HEK293 (cell line): ENCODE data around the gene CD2BP2.

ENCODE experiments used
- CTCF ChIA-PET: fragments of 350-600 bp; formaldehyde crosslinking; extraction: SDS; loops from one replicate; lab custom pipeline; 2021; ENCODE audit warnings: antibody characterized with exemption; lab: Yijun Ruan, JAX
- POLR2A ChIA-PET: fragments of 300-600 bp; formaldehyde crosslinking; extraction: SDS; loops from one replicate; lab custom pipeline; 2020; ENCODE audit warnings: antibody characterized with exemption, inconsistent platforms; lab: Yijun Ruan, JAX
- H3K27ac ChIP-seq: fragments of 200-500 bp; sonication (Bioruptor generic); 2 replicates; pipeline ENCODE4 v1.5.1; 2014; ENCODE audit warnings: low read depth, low read length, control low read depth, inconsistent platforms; ENCODE audit errors: extremely low read depth
- H3K36me3 ChIP-seq, 2 experiments: fragments of 200-500 bp in 1 of 2; sonication (Bioruptor generic) in 1 of 2; 1 replicate in 1 of 2; 2 replicates in 1 of 2; pipeline ENCODE4 v1.5.1; 2014 to 2017; ENCODE audit warnings: inconsistent platforms in 2 of 2, low read length in 2 of 2; ENCODE audit not compliant: control insufficient read depth in 2 of 2, insufficient read depth in 1 of 2
- H3K4me1 ChIP-seq: fragments of 200-500 bp; sonication (Bioruptor generic); 2 replicates; pipeline ENCODE4 v1.5.1; 2014; ENCODE audit warnings: mild to moderate bottlenecking, low read length, inconsistent platforms; ENCODE audit not compliant: control insufficient read depth, insufficient read depth
- H3K4me3 ChIP-seq: 2 replicates; pipeline ENCODE4 v1.5.1; 2011; ENCODE audit warnings: low read depth, mild to moderate bottlenecking, control low read depth, low read length, moderate library complexity
- H3K9me3 ChIP-seq: fragments of 200-500 bp; sonication (Bioruptor generic); 2 replicates; pipeline ENCODE4 v1.5.1; 2014; ENCODE audit warnings: low read depth, low read length, inconsistent platforms; ENCODE audit not compliant: control insufficient read depth, insufficient read depth
- ELK4 ChIP-seq: IDR thresholded peaks from 2 replicates; pipeline ENCODE4 v1.6.1; 2011; ENCODE audit warnings: mild to moderate bottlenecking, low read depth, low read length, borderline replicate concordance
- GLIS1 ChIP-seq: fragments of 450-650 bp; formaldehyde crosslinking; IDR thresholded peaks from 2 replicates; pipeline ENCODE4 v1.5.1; 2016; ENCODE audit warnings: missing biosample characterization, missing genetic modification characterization
- IKZF3 ChIP-seq: fragments of 450-650 bp; IDR thresholded peaks from 2 replicates; pipeline ENCODE4 v1.5.0; 2018; ENCODE audit warnings: missing biosample characterization, mild to moderate bottlenecking, missing genetic modification characterization, moderate library complexity
- KLF9 ChIP-seq: fragments of 450-650 bp; formaldehyde crosslinking; IDR thresholded peaks from 2 replicates; pipeline ENCODE4 v1.5.1; 2016; ENCODE audit warnings: missing biosample characterization, missing genetic modification characterization, low read depth
- MEIS1 ChIP-seq: sonication (generic); formaldehyde crosslinking; IDR thresholded peaks from 2 replicates; pipeline ENCODE4 v1.8.1; 2022; ENCODE audit warnings: missing genetic modification reagents, mild to moderate bottlenecking, borderline replicate concordance
- ZBTB10 ChIP-seq: fragments of 450-650 bp; formaldehyde crosslinking; IDR thresholded peaks from 2 replicates; pipeline ENCODE4 v1.5.1; 2016; ENCODE audit warnings: missing biosample characterization, missing genetic modification characterization
- ZBTB17 ChIP-seq: fragments of 450-650 bp; formaldehyde crosslinking; IDR thresholded peaks from 2 replicates; pipeline ENCODE4 v1.5.1; 2016; ENCODE audit warnings: missing biosample characterization, missing genetic modification characterization
- ZBTB48 ChIP-seq: fragments of 450-650 bp; formaldehyde crosslinking; IDR thresholded peaks from 2 replicates; pipeline ENCODE4 v1.5.1; 2016; ENCODE audit warnings: missing biosample characterization, missing genetic modification characterization
- ZBTB49 ChIP-seq: fragments of 450-650 bp; formaldehyde crosslinking; IDR thresholded peaks from 2 replicates; pipeline ENCODE4 v1.5.1; 2016; ENCODE audit warnings: missing biosample characterization, missing genetic modification characterization, low read depth
- ZNF114 ChIP-seq: fragments of 450-650 bp; formaldehyde crosslinking; IDR thresholded peaks from 2 replicates; pipeline ENCODE4 v1.5.0; 2017; ENCODE audit warnings: missing biosample characterization, missing genetic modification characterization
- ZNF140 ChIP-seq: fragments of 450-650 bp; formaldehyde crosslinking; IDR thresholded peaks from 2 replicates; pipeline ENCODE4 v1.5.1; 2016; ENCODE audit warnings: missing biosample characterization, missing genetic modification characterization
- ZNF214 ChIP-seq: fragments of 450-650 bp; formaldehyde crosslinking; IDR thresholded peaks from 2 replicates; pipeline ENCODE4 v1.5.1; 2017; ENCODE audit warnings: missing biosample characterization, mild to moderate bottlenecking, missing genetic modification characterization, borderline replicate concordance
- ZNF350 ChIP-seq: fragments of 450-650 bp; formaldehyde crosslinking; IDR thresholded peaks from 2 replicates; pipeline ENCODE4 v1.5.0; 2017; ENCODE audit warnings: missing biosample characterization, mild to moderate bottlenecking, missing genetic modification characterization
- ZNF398 ChIP-seq: fragments of 450-650 bp; formaldehyde crosslinking; IDR thresholded peaks from 2 replicates; pipeline ENCODE4 v1.5.1; 2017; ENCODE audit warnings: missing biosample characterization, missing genetic modification characterization
- ZNF48 ChIP-seq: fragments of 450-650 bp; formaldehyde crosslinking; IDR thresholded peaks from 2 replicates; pipeline ENCODE4 v1.5.1; 2016; ENCODE audit warnings: missing biosample characterization, missing genetic modification characterization
- ZNF521 ChIP-seq: fragments of 450-650 bp; formaldehyde crosslinking; IDR thresholded peaks from 2 replicates; pipeline ENCODE4 v1.5.1; 2017; ENCODE audit warnings: missing biosample characterization, mild to moderate bottlenecking, missing genetic modification characterization
- ZNF626 ChIP-seq: fragments of 450-650 bp; sonication (Bioruptor Pico); formaldehyde crosslinking; IDR thresholded peaks from 2 replicates; pipeline ENCODE4 v1.5.1; 2018; ENCODE audit warnings: missing biosample characterization, missing genetic modification characterization, inconsistent platforms
- ZNF629 ChIP-seq: fragments of 450-650 bp; formaldehyde crosslinking; IDR thresholded peaks from 2 replicates; pipeline ENCODE4 v1.5.1; 2017; ENCODE audit warnings: missing biosample characterization, missing genetic modification characterization
- ZNF692 ChIP-seq: fragments of 450-650 bp; formaldehyde crosslinking; IDR thresholded peaks from 2 replicates; pipeline ENCODE4 v1.5.1; 2016; ENCODE audit warnings: missing biosample characterization, missing genetic modification characterization
- ZNF707 ChIP-seq: fragments of 450-650 bp; formaldehyde crosslinking; IDR thresholded peaks from 2 replicates; pipeline ENCODE4 v1.5.1; 2016; ENCODE audit warnings: missing biosample characterization, missing genetic modification characterization

CD2BP2 gene

GRCh38 chr16:30348113-30348512 is 7.0 kb downstream of the CD2BP2 start:
- H3K27ac ChIP-seq: no peak overlapping the region
- ChIA-PET POLR2A (interaction anchor here (1.1 to 1.2 kb wide), 2 partner anchors 9 to 23 kb away, joined by 3 to 4 read pairs; no protein-coding TSS in a partner anchor), CTCF (no interaction called here)

More at GRCh38 chr16:30348113-30348512, 7.0 kb downstream of the CD2BP2 start:
- Histone ChIP-seq H3K9me3 (no peaks in the 10 kb centered on the region), H3K4me3 (no peak overlapping the region), H3K4me1 (no peaks in the 10 kb centered on the region), H3K36me3 (peaks cover 5 to 35% of the 10 kb centered on the region in 2 experiments; a peak in 2 of 3 replicates)
- no peak for TF ChIP-seq ZNF140
- TF ChIP-seq ZNF626: no peak
- TF ChIP-seq ZNF629 (tag by site-specific recombination): no peak
- no peak for TF ChIP-seq ELK4
- no peak for TF ChIP-seq ZNF692 (tag by site-specific recombination)
- TF ChIP-seq KLF9 (tag by site-specific recombination): no peak
- no peak for TF ChIP-seq ZBTB17
- no peak for TF ChIP-seq IKZF3 (tag by site-specific recombination)
- TF ChIP-seq ZNF398 (tag by site-specific recombination): no peak
- no peak for TF ChIP-seq ZNF48 (tag by site-specific recombination)
- no peak for TF ChIP-seq ZNF707 (tag by site-specific recombination)
- TF ChIP-seq ZBTB49 (tag by site-specific recombination): no peak
- no peak for TF ChIP-seq ZNF521 (tag by site-specific recombination)
- TF ChIP-seq ZBTB10 (tag by site-specific recombination): no peak
- no peak for TF ChIP-seq GLIS1 (tag by site-specific recombination)
- TF ChIP-seq ZBTB48: no peak
- no peak for TF ChIP-seq ZNF350 (tag by site-specific recombination)
- no peak for TF ChIP-seq ZNF214
- TF ChIP-seq MEIS1 (CRISPR knock-in tag): no peak
- no peak for TF ChIP-seq ZNF114
